ENCODE results near the gene ATN1.

DNA sequence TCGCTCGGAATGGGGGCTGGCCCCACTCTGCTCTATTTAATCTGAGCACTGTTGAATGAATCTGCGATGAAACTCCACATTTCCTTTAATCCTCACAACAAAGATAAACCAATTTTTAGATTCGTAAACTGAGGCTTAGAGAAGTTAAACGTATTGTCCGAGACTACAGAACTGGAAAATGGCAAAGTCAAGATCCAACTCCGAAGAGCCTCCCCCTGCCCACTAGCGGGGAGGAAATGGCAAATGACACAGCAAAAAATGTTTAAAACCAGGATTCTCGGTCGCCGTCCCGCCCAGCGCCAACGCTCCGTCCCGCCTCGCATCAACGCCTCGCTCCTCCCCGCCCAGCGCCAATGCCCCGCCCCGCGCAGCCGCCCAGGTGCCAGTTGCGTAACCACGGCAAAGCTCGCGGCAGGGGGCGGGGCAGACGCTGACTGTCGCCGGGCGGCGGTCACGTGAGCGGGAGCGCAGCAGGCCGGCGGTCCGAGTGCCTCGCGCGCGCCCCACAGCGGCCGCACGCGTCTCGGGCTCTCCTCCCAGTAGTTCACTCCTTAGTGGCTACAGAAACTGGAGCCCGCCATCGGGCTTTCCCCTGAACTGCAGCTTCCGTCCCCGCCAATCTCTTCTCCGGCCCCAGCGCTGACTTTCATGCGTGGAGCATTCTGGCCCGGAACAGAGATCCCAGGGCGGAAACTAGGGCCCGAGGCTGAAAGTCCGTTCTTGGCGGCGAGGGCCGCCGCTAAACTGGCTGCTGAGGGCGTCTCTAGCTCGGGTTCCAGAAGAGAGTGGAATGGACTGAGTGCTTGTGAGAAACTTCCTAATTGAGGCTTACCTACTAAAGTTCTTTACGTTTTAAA is 36.7 kb upstream of the ATN1 start:
- peak; percentile 49; the same call in 1 of the 2 replicates for TF ChIP-seq POLR2AphosphoS5 (IDR thresholded peaks at IDR 0.05; ENCODE audit: low read depth)
- TF ChIP-seq GABPA (IDR thresholded peaks at IDR 0.05; ENCODE audit: low read depth), result 0 out of 2 replicates have a peak, but pooled peaks have one; percentile 6
